Measurements from ENCODE around the gene RRP1B.
"Not testable (repeated sequence)": the region's sequence is repeated elsewhere in the genome, so short reads cannot be mapped to it uniquely, and the experiment has no call there.

The RRP1B gene

DNA sequence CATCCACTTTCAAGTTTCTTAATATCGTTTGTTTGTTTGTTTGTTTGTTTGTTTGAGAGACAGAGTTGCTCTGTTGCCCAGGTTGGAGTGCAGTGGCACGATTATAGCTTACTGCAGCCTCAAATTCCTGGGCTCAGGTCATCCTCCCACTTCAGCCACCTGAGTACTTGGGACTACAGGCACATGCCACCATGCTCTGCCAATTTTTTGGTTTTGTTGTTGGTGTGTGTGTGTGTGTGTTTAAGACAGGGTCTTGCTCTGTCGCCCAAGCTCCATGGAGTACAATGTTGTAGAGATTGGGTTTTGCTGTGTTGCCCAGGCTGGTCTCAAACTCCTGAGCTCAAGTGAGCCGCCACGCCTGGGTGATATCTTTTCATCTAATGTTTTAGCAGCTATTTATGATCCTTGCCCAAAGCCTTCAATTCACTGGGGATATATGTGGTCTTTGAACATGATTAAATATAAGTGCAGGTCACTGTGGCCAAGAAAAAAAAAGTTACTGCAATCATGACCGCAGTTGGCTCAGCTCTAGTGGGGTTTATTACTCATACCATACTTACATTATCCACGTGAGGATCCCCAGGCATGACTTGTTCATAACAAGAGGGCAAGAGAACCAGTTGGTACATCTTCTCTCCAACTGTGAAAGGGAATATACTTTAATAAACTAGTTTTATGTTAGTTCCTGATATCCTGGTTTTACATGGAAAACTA is 8.0 kb downstream of the RRP1B start:
- Mint-ChIP-seq H3K27me3 (ENCODE audit: low read depth) (no peaks in the 10 kb centered on the region), H3K36me3 (ENCODE audit: low read depth) (peaks cover 50% of the 10 kb centered on the region), H3K9me3 (peaks cover 10% of the 10 kb centered on the region), H3K4me3 (no peak overlapping the region), H3K4me1 (ENCODE audit: low read depth) (peaks cover 34% of the 10 kb centered on the region), H3K27ac (no peak overlapping the region)
- DNase-seq (ENCODE audit: low spot score) = no peak

DNA sequence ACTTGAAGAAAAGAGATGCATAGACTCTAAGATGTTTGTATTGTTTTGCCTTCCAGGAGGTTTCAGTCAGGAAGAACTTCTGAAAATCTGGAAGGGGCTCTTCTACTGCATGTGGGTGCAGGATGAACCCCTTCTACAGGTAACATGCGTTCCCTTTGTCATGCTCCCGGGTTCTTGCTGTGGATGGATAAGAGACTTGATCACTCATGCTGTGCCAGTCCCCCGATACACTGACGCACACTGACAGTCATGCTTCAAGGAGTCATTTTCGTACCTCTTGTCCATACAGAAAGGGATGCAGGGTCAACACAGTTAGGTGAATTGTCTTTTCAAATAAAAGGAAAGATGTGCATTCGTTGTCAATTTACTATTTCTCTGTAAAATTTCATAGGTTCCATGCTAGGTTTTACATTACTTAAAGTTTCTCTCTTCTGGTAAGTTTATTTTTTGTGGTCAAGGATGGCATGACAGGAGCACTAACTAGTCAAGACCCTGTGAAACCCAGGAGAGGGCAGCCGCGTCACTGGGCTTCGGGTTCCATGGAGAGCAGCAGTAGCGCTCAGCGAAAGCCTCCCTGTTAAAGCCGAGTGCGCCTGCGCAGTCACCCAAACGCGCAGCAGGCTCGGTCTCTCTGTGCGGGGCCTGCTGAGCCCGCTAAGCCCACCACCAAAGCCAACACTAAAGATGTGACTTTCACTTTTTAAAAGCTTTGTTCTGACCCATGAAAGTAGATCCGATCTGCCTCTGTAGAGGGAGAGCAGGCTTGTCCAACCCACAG is 10.7 kb downstream of the RRP1B start:
- Mint-ChIP-seq H3K4me1 (ENCODE audit: low read depth) (peaks cover 16% of the 10 kb centered on the region), H3K9me3 (peaks cover 10% of the 10 kb centered on the region), H3K27me3 (ENCODE audit: low read depth) (no peaks in the 10 kb centered on the region), H3K4me3 (no peak overlapping the region), H3K36me3 (ENCODE audit: low read depth) (peaks cover 46% of the 10 kb centered on the region), H3K27ac (no peak overlapping the region)
- no peak for DNase-seq (ENCODE audit: low spot score)

DNA sequence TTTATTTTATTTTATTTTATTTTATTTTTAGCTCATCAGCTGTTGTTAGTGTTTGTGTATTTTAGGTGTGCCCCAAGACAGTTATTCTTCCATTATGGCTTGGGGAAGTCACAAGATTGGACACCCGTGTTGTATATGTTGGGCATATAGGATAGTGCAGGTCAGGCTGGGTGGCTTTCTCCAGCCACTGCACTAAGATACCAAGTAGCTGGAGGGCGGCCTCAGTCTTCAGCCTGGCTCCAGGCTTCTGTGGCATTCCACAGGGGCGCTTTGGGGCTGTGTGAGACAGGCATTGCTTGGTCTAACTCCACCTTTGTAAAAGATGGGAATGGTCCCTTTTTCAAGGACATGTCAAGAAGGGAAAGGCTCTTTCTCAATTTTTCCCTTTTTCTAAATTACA is 16.5 kb downstream of the RRP1B start:
- H3K9me3 Mint-ChIP-seq = no peaks in the 10 kb centered on the region
- H3K36me3 Mint-ChIP-seq (ENCODE audit: low read depth) = peaks cover 51% of the 10 kb centered on the region
- no peak overlapping the region for H3K27ac Mint-ChIP-seq
- no peak overlapping the region for H3K4me3 Mint-ChIP-seq
- no peaks in the 10 kb centered on the region for H3K4me1 Mint-ChIP-seq (ENCODE audit: low read depth)
- DNase-seq (ENCODE audit: low spot score) = no peak
- no peaks in the 10 kb centered on the region for H3K27me3 Mint-ChIP-seq (ENCODE audit: low read depth)

DNA sequence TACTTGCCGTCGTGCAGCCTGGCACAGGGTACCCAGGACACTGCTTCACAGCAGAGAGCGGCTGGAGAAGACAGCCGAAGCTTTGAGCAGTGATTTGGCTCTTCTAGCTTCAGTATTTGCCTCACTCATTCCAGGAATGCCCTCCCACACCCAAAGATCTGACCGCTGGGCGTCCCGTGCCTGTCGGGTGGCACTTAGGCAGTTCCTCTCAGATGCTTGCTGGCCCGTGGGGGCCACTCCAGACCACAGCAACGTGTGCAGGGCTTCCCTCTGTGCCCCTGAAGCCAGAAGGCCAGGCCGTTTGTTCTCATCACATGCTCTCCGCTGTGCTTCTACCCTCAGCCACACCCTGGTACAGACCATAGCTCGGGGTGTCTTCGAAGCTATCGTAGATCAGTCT is 17.0 kb downstream of the RRP1B start:
- no peaks in the 10 kb centered on the region for H3K9me3 Mint-ChIP-seq
- DNase-seq (ENCODE audit: low spot score) = no peak
- H3K4me1 Mint-ChIP-seq (ENCODE audit: low read depth) = no peaks in the 10 kb centered on the region
- no peaks in the 10 kb centered on the region for H3K27me3 Mint-ChIP-seq (ENCODE audit: low read depth)
- peaks cover 51% of the 10 kb centered on the region for H3K36me3 Mint-ChIP-seq (ENCODE audit: low read depth)
- no peak overlapping the region for H3K27ac Mint-ChIP-seq
- no peak overlapping the region for H3K4me3 Mint-ChIP-seq

DNA sequence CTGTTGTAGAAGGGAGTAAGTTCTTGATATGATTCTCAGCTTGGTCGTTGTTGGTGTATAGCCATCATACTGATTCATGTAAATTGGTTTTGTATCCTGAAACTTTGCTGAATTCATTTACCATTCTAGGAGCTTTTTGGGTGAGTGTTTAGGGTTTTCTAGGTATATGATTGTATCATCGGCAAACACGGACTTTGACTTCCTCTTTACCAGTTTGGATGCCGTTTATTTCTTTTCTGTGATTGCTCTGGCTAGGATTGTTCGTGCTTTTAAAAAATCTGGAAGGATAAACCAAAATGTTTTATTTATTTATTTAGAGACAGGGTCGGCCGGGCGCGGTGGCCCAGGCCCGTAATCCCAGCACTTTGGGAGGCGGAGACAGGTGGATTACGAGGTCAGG is 20.6 kb downstream of the RRP1B start:
- DNase-seq (ENCODE audit: low spot score) = no peak
- Mint-ChIP-seq H3K27ac (no peak overlapping the region), H3K36me3 (ENCODE audit: low read depth) (peaks cover 51% of the 10 kb centered on the region), H3K4me3 (no peak overlapping the region), H3K9me3 (no peaks in the 10 kb centered on the region), H3K4me1 (ENCODE audit: low read depth) (peaks cover 9% of the 10 kb centered on the region), H3K27me3 (ENCODE audit: low read depth) (no peaks in the 10 kb centered on the region)

DNA sequence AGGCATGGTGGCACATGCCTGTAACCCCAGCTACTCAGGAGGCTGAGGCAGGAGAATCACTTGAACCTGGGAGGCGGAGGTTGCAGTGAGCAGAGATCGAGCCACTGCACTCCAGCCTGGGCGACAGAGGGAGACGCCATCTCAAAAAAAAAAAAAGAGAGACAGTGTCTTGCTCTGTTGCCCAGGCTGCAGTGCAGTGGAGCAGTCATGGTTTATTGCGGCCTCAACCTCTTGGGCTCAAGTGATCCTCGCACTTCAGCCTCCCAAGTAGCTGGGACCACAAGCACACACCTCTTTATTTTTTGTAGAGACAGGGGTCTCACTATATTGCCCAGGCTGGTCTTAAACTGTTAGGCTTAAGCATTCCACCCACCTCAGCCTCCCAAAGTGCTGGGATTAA is 21.1 kb downstream of the RRP1B start:
- Mint-ChIP-seq H3K36me3 (ENCODE audit: low read depth) (peaks cover 53% of the 10 kb centered on the region), H3K4me1 (ENCODE audit: low read depth) (peaks cover 11% of the 10 kb centered on the region)
- not testable (repeated sequence) for DNase-seq (ENCODE audit: low spot score); H3K9me3 Mint-ChIP-seq; H3K27ac Mint-ChIP-seq; H3K27me3 Mint-ChIP-seq (ENCODE audit: low read depth); H3K4me3 Mint-ChIP-seq

DNA sequence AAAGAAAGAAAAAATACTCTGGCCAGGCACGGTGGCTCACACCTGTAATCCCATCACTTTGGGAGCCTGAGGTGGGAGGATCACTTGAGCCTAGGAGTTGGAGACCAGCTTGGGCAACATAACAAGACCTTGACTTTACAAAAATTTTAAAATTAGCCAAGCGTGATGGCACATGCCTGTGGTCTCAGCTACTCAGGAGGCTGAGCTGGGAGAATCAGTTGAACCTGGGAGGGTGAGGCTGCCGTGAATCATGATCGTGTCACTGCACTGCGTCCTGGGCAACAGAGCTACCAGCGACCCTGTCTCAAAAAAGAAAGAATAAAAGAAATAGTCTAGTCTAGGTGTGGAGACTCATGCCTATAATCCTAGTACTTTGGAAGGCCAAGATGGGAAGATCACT is 22.3 kb downstream of the RRP1B start:
- H3K4me3 Mint-ChIP-seq = no peak overlapping the region
- no peaks in the 10 kb centered on the region for H3K9me3 Mint-ChIP-seq
- no peak for DNase-seq (ENCODE audit: low spot score)
- no peak overlapping the region for H3K27ac Mint-ChIP-seq
- H3K4me1 Mint-ChIP-seq (ENCODE audit: low read depth) = peaks cover 11% of the 10 kb centered on the region
- no peaks in the 10 kb centered on the region for H3K27me3 Mint-ChIP-seq (ENCODE audit: low read depth)
- H3K36me3 Mint-ChIP-seq (ENCODE audit: low read depth) = peaks cover 58% of the 10 kb centered on the region

DNA sequence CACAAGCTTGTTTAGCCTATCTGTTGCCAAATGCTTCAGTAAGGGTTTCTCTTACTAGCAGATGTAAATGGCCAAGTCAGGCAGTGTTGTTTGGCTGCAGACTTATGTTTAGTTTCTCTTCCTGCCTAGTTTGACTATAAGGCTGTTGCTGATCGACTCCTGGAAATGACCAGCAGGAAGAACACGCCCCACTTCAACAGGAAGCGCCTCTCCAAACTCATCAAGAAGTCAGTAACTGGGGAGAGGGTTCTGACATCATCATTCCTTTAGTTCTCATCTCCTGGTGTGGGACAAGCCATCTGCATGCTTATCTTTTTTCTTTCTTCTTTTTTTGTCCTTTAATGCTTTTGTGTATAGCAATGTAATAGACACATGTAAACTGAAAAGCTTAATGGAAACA is 25.1 kb downstream of the RRP1B start:
- peak overlapping the region; percentile 79 for H3K27ac Mint-ChIP-seq
- DNase-seq (ENCODE audit: low spot score) = no peak
- H3K36me3 Mint-ChIP-seq (ENCODE audit: low read depth) = peaks cover 53% of the 10 kb centered on the region
- peak overlapping the region; percentile 20 for H3K4me3 Mint-ChIP-seq
- no peaks in the 10 kb centered on the region for H3K9me3 Mint-ChIP-seq
- H3K4me1 Mint-ChIP-seq (ENCODE audit: low read depth) = peaks cover 11% of the 10 kb centered on the region
- H3K27me3 Mint-ChIP-seq (ENCODE audit: low read depth) = no peaks in the 10 kb centered on the region

DNA sequence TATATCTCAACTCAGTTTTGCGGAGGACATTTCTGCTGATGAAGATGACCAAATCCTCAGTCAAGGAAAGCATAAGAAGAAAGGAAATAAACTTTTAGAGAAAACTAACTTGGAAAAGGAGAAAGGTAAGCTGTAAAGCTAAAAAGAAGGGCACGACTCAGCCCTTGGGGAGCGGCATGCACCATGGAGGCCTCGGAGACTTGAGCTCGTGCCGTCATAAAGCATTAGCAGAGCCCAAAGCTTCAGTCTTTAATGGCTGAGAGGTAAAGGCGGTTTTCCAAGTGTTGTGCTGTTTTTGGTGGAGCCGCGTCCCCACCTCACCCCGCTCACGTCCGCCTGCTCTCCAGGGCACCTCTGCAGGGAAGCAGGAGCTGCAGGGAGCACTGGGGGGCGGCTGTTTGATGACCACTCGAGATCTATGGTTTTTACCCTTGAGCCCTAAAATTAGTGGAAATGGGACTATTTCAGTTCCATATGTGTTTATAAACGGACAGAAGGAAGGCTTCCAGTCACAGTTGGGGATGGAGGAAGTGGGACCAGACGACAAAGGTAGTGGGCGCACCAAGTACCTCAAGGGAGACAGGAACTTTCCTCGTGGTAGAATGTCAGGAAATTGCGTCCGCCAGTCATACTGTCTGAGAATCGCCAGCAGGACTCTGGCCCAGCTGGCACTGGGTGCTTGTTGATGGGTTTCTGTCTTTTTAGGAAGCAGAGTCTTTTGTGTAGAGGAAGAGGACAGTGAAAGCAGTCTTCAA is 27.6 kb downstream of the RRP1B start:
- peak overlapping the region; percentile 38 for H3K27ac Mint-ChIP-seq
- no peak for DNase-seq (ENCODE audit: low spot score)
- H3K36me3 Mint-ChIP-seq (ENCODE audit: low read depth) = peaks cover 56% of the 10 kb centered on the region
- H3K4me1 Mint-ChIP-seq (ENCODE audit: low read depth) = peaks cover 11% of the 10 kb centered on the region
- H3K4me3 Mint-ChIP-seq = no peak overlapping the region
- H3K27me3 Mint-ChIP-seq (ENCODE audit: low read depth) = no peaks in the 10 kb centered on the region
- H3K9me3 Mint-ChIP-seq = no peaks in the 10 kb centered on the region

DNA sequence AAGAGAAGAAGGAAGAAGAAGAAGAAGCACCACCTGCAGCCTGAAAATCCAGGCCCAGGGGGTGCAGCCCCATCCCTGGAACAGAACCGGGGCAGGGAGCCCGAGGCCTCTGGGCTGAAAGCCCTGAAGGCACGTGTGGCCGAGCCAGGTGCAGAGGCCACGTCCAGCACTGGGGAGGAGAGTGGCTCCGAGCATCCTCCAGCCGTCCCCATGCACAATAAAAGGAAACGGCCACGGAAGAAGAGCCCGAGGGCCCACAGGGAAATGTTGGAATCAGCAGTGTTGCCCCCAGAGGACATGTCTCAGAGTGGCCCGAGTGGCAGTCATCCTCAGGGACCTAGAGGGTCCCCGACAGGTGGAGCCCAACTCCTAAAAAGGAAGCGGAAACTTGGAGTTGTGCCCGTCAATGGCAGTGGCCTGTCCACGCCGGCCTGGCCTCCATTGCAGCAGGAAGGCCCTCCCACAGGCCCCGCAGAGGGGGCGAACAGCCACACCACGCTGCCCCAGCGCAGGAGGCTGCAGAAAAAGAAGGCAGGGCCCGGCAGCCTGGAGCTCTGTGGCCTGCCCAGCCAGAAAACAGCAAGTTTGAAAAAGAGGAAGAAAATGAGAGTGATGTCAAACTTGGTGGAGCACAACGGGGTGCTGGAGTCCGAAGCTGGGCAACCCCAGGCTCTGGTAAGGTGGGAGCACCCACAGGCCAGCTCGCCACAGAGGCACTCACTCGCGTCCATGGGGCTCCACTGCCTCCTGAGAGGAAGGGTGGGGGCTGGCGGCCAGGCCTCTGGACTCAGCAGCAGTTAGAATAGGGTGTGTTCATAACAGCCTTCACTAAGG is 28.4 kb downstream of the RRP1B start:
- Mint-ChIP-seq H3K27me3 (ENCODE audit: low read depth) (no peaks in the 10 kb centered on the region), H3K9me3 (no peaks in the 10 kb centered on the region), H3K4me3 (no peak overlapping the region), H3K36me3 (ENCODE audit: low read depth) (peaks cover 54% of the 10 kb centered on the region), H3K4me1 (ENCODE audit: low read depth) (peaks cover 11% of the 10 kb centered on the region), H3K27ac (peak overlapping the region; percentile 38)
- no peak for DNase-seq (ENCODE audit: low spot score)

DNA sequence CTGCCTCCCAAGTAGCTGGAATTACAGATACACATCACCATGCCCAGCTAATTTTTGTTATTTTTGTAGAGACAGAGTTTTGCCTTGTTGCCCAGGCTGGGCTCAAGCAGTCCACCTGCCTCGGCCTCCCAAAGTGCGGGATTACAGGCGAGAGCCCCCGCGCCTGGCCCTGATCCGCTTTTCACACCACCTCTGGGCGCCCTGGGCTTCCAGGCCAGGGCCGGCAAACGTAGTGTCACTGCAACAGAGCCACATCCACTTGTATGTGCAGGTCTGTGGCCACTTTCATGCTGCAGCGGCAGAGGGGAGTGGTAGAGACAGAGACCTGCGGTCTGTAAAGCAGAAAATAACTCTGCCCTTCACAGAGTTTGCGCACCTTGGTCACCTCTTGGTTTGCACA is 29.5 kb downstream of the RRP1B start:
- Mint-ChIP-seq H3K36me3 (ENCODE audit: low read depth) (peaks cover 53% of the 10 kb centered on the region), H3K27ac (no peak overlapping the region), H3K27me3 (ENCODE audit: low read depth) (no peaks in the 10 kb centered on the region), H3K9me3 (no peaks in the 10 kb centered on the region), H3K4me1 (ENCODE audit: low read depth) (peaks cover 11% of the 10 kb centered on the region), H3K4me3 (no peak overlapping the region)
- DNase-seq (ENCODE audit: low spot score) = no peak

DNA sequence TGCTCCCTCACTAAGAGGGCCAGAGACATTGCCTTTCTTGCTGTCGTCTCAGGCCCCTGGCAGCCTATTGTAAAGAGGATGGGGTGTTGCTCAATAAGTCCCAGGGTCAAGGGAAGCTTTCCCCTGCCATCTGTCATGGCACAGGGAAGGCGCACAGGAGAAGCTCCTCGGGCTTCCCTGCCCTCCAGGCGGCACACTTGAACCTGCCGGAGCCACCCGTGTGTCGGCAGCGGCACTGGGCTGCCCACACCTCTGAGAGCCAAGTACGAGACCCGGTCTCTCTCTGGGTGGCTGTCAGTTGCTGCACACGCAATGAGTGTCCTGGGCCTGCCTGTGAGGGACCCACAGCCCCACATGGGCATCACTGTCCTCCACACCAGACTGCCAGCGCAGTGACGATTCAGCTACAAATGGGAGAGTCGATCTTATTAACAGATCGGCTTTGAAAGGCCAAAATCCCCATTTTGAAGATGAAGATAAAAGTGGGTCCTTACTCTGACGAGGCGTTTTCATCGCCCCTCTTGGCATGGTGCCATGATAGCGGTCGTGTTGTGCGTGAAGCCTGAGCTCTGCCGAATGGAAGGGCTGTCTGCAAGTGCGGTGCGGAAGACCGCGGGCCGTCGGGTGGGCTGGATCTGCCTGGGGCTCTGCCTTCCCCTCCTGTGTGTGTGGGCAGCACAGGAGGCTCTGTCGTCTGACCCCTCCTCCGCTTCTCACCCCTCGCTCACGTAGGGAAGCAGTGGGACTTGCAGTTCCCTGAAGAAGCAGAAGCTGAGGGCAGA is 30.4 kb downstream of the RRP1B start:
- Mint-ChIP-seq H3K27me3 (ENCODE audit: low read depth) (no peaks in the 10 kb centered on the region), H3K4me3 (no peak overlapping the region), H3K4me1 (ENCODE audit: low read depth) (peaks cover 4% of the 10 kb centered on the region), H3K36me3 (ENCODE audit: low read depth) (peaks cover 50% of the 10 kb centered on the region), H3K27ac (no peak overlapping the region), H3K9me3 (no peaks in the 10 kb centered on the region)
- DNase-seq (ENCODE audit: low spot score) = no peak

DNA sequence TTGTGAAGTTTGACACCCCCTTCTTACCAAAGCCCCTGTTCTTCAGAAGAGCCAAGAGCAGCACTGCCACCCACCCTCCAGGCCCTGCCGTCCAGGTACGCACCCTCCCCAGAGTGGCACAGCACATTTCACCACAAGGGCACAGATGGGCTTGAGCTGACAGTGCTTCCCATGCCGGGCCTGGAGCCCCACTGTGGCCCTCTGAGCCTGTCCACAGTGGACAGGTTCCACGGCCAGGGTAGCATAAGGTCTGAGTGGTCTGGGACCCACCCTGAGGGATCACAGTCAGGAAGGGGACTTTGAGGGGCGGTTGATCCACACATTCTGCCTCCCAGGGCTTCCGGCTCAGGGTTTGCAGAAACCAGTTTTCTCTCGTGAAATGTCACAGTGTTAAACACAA is 31.0 kb downstream of the RRP1B start:
- H3K27ac Mint-ChIP-seq = no peak overlapping the region
- no peaks in the 10 kb centered on the region for H3K9me3 Mint-ChIP-seq
- no peak overlapping the region for H3K4me3 Mint-ChIP-seq
- no peaks in the 10 kb centered on the region for H3K27me3 Mint-ChIP-seq (ENCODE audit: low read depth)
- H3K36me3 Mint-ChIP-seq (ENCODE audit: low read depth) = peaks cover 47% of the 10 kb centered on the region
- DNase-seq (ENCODE audit: low spot score) = no peak
- peaks cover under 1% of the 10 kb centered on the region for H3K4me1 Mint-ChIP-seq (ENCODE audit: low read depth)
